Inflammatory macrophage treated with lipopolysaccharide for 1 hour (primary cell): Measurements from ENCODE around the gene PCDHGA12.
"Not testable (repeated sequence)": the region's sequence is repeated elsewhere in the genome, so short reads cannot be mapped to it uniquely, and the experiment has no call there.

ENCODE experiments used
- DNase-seq, 2 donors: peaks; one replicate each; pipeline ENCODE4 v3.0.0-alpha.2; 2020 to 2022

The PCDHGA12 gene

GRCh38 chr5:141409598-141410306 lies 20.6 kb upstream of the PCDHGA12 start:
- no peak for DNase-seq

GRCh38 chr5:141411575-141411974 lies 18.7 kb upstream of the PCDHGA12 start:
- DNase-seq, result no peak

DNA sequence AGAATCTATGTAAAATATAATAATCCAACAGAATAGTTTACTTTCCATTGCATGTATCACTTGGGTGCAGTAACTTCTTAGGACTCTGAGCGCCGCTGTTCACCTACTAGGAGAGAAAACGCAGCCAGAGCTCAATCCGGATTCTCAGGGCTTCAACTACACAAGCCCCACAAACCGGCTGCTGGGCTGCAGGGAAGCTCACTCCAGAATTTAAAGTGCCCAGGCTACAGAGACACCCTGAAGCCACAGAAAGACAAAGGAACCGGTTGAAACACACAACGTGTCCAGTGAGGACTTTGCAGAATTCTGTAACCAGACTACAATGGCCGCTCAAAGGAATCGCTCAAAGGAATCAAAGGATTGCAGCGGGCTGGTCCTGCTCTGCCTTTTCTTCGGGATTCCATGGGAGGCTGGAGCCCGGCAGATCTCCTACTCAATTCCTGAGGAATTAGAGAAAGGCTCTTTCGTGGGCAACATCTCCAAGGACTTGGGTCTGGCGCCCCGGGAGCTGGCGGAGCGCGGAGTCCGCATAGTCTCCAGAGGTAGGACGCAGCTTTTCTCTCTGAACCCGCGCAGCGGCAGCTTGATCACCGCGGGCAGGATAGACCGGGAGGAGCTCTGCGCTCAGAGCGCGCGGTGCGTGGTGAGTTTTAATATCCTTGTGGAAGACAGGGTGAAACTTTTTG lies 17.3 kb upstream of the PCDHGA12 start, which contains the start of gene PCDHGA10:
TSS of gene PCDHGA10 (plus strand) at position 134 of the 686 bp plus-strand sequence. CDS start at position 323, 189 bp downstream.
- peak; percentile 51 to 64 for DNase-seq

- DNase-seq, result no peak
Observed at GRCh38 chr5:141413540-141414069, 16.7 kb upstream of the PCDHGA12 start.

DNA sequence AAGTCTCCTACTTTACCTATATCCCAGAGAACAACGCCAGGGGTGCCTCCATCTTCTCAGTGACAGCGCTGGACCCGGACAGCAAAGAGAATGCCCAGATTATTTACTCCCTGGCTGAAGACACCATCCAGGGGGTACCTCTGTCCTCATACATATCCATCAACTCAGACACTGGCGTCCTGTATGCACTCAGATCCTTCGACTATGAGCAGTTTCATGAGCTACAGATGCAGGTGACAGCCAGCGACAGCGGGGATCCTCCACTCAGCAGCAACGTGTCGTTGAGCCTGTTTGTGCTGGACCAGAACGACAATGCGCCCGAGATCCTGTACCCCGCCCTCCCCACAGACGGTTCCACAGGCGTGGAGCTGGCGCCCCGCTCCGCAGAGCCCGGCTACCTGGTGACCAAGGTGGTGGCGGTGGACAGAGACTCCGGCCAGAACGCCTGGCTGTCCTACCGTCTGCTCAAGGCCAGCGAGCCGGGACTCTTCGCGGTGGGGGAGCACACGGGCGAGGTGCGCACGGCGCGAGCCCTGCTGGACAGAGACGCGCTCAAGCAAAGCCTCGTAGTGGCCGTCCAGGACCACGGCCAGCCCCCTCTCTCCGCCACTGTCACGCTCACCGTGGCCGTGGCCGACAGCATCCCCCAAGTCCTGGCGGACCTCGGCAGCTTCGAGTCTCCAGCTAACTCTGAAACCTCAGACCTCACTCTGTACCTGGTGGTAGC lies 15.6 kb upstream of the PCDHGA12 start:
- not testable (repeated sequence) for DNase-seq

GRCh38 chr5:141415275-141415618 lies 15.1 kb upstream of the PCDHGA12 start:
- DNase-seq, result not testable (repeated sequence)

DNA sequence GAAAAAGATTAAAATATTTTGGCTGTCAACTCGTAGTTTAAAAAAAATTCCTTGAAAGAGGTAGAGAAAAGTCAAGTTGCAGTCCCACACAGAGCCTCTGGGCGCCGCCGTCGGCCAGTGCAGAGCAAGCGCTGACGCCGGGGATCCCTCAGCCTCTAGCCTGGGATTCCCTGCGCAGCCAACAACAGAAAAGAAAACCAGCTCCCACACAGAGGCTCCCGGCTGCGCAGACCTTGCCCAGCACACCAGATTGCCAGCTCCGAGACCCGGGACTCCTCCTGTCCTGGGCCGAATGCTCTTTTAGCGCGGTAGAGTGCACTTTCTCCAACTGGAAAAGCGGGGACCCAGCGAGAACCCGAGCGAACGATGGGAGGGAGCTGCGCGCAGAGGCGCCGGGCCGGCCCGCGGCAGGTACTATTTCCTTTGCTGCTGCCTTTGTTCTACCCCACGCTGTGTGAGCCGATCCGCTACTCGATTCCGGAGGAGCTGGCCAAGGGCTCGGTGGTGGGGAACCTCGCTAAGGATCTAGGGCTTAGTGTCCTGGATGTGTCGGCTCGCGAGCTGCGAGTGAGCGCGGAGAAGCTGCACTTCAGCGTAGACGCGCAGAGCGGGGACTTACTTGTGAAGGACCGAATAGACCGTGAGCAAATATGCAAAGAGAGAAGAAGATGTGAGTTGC lies 12.7 kb upstream of the PCDHGA12 start, which contains the start of gene PCDHGB7:
TSS of gene PCDHGB7 (plus strand) at position 184 of the 679 bp plus-strand sequence. CDS start at position 367, 183 bp downstream.
- DNase-seq, result peak; percentile 72 to 82

GRCh38 chr5:141419074-141419880 lies 11.0 kb upstream of the PCDHGA12 start:
- DNase-seq, result no peak

DNA sequence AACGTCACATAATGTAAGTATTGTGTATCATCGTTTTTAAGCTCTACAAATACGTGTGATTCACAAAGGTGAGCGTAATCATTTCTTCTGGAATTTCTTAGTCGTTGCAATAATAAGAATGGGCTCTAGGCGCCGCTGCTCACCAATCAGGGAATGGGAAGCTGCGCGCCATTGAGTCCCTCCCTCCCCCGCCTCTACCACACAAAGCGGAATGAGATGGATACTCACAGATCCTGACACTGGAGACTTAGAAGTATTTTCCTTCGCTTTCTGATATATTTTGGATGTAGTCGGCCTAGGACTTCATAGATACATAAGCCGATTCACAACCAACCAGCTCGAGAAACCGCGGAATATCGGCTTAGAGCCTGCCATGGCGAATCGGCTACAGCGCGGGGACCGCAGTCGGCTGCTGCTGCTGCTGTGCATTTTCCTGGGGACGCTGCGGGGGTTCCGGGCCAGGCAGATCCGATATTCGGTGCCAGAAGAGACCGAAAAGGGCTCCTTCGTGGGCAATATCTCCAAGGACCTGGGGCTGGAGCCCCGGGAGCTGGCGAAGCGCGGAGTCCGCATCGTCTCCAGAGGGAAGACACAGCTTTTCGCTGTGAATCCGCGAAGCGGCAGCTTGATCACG lies 9.3 kb upstream of the PCDHGA12 start, which contains the start of gene PCDHGA11:
TSS of gene PCDHGA11 (plus strand) at position 197 of the 634 bp plus-strand sequence. CDS start at position 374, 177 bp downstream.
- DNase-seq, result peak; percentile 65 to 92

GRCh38 chr5:141421489-141421855 lies 8.8 kb upstream of the PCDHGA12 start:
- DNase-seq, result no peak

DNA sequence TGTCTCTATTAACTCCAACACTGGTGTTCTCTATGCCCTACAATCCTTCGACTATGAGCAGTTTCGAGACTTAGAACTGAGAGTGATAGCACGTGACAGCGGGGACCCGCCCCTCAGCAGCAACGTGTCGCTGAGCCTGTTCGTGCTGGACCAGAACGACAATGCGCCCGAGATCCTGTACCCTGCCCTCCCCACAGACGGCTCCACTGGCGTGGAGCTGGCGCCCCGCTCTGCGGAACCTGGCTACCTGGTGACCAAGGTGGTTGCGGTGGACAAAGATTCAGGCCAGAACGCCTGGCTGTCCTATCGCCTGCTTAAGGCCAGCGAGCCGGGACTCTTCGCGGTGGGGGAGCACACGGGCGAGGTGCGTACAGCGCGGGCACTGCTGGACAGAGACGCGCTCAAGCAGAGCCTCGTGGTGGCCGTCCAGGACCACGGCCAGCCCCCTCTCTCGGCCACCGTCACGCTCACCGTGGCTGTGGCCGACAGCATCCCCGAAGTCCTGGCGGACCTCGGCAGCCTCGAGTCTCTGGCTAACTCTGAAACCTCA lies 7.5 kb upstream of the PCDHGA12 start:
- no peak for DNase-seq

GRCh38 chr5:141427783-141428426 lies 2.4 kb upstream of the PCDHGA12 start:
- no peak for DNase-seq

DNA sequence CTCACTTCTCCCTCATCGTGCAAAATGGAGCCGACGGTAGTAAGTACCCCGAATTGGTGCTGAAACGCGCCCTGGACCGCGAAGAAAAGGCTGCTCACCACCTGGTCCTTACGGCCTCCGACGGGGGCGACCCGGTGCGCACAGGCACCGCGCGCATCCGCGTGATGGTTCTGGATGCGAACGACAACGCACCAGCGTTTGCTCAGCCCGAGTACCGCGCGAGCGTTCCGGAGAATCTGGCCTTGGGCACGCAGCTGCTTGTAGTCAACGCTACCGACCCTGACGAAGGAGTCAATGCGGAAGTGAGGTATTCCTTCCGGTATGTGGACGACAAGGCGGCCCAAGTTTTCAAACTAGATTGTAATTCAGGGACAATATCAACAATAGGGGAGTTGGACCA lies 979 bp downstream of the PCDHGA12 start:
- peak in 1 of 2 donors; percentile 16 for DNase-seq

- not testable (repeated sequence) for DNase-seq
Observed at GRCh38 chr5:141432308-141432707, 2.0 kb downstream of the PCDHGA12 start.

GRCh38 chr5:141432726-141433125 lies 2.4 kb downstream of the PCDHGA12 start:
- not testable (repeated sequence) for DNase-seq

DNA sequence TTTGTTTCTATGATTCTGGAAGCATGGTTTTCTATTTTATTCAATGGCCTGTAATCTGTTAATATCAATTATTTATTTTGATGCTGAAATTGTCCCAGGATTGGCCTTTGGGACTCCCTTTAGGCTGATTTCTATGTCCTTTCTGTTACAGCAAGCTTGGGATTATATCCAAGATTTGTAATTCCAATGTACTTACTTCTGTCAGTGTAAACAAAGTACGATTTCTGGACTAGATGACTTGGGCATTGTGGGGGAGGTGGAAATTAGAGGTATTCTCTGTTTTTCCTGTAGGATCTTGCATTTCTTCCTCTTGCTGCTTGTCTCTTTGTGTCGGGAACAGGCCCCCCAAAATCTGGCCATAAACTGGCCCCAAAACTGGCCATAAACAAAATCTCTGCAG lies 3.7 kb downstream of the PCDHGA12 start:
- no peak for DNase-seq

- no peak for DNase-seq
Observed at GRCh38 chr5:141437221-141437620, 6.9 kb downstream of the PCDHGA12 start.

DNA sequence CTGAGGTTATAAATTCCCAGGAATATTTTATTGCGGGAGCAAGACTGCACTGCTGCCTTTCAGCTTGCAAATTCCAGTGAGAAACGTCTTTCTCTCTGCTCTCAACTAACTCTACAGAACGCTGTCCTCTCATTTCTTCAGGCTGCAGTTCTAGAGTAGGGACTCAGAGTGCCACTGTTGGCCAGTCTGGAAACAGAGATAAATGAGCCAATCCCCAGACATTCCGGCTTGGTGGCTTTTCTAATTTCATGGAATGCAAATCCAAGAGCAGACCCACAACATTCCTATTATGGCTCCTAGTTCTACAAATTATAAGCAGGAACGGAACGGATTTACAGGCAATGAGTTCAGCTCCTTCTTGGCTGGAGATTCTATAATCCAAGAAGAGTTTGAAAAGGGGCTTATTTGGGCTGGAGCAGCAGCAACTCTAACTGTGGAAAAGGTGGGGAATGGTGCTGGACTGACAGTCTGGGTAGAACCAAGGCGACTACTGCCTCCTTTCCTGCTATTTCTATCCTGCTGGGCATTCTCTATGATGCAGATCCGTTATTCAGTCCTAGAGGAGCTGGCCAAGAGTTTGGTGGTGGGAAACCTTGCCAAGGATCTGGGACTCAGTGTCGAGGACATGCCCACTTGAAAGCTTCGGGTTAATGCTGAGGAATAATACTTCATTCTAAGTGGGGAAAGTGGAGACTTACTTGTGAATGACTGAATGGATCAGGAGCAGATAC lies 9.3 kb downstream of the PCDHGA12 start:
- DNase-seq, result no peak

GRCh38 chr5:141440341-141440740 lies 10.0 kb downstream of the PCDHGA12 start:
- DNase-seq, result no peak
